ENCODE results near the gene MAST4. TPM values are rescaled to one million over a fixed set of nuclear protein-coding genes. Genes with fewer than 3 reads are reported as not detected.

MAST4 gene
- polyA plus RNA-seq, 1 donor (not counting 4 experiments of a cell fraction or from before 2014, with no cell fraction given), result 19.8 TPM

DNA sequence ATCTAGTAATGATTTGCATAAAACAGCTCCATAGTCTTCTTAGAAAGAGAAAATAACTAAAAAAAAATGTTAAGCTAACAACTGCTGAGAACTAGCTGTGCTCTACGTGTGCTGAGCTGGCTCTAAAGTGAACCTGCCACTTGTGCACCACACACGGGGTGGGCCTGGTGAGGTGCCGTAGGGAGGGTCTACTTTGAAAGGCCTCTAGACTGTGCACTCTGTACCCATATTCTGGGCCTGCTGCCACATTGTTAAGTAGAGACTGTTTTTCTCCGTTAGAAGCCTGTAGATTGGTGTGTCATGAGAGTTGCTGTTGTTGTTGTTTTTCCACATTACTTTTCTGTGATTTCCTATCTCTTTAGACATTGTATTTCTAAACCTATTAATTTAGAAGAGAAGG is 506.5 kb downstream of the MAST4 start:
- no peak for TF ChIP-seq EZH2 (IDR thresholded peaks at IDR 0.05; ENCODE audit: low read length)
- TF ChIP-seq, protein P1, sequence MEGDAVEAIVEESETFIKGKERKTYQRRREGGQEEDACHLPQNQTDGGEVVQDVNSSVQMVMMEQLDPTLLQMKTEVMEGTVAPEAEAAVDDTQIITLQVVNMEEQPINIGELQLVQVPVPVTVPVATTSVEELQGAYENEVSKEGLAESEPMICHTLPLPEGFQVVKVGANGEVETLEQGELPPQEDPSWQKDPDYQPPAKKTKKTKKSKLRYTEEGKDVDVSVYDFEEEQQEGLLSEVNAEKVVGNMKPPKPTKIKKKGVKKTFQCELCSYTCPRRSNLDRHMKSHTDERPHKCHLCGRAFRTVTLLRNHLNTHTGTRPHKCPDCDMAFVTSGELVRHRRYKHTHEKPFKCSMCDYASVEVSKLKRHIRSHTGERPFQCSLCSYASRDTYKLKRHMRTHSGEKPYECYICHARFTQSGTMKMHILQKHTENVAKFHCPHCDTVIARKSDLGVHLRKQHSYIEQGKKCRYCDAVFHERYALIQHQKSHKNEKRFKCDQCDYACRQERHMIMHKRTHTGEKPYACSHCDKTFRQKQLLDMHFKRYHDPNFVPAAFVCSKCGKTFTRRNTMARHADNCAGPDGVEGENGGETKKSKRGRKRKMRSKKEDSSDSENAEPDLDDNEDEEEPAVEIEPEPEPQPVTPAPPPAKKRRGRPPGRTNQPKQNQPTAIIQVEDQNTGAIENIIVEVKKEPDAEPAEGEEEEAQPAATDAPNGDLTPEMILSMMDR (optimal IDR thresholded peaks at IDR 0.05 in 1 of 3, IDR thresholded peaks at IDR 0.05 in 1 of 3, conservative IDR thresholded peaks at IDR 0.05 in 1 of 3; ENCODE audit: extremely low read depth in 1 of 3, insufficient read depth in 2 of 3, low read length in 3 of 3), result no peak
- no peaks in the 10 kb centered on the region for H3K4me1 ChIP-seq (ENCODE audit: control insufficient read depth, extremely low read depth, insufficient read depth, low read length)
- no peaks in the 10 kb centered on the region for H3K9me1 ChIP-seq (ENCODE audit: control insufficient read depth, extremely low read depth, insufficient read depth, low read length)
- H3K27me3 ChIP-seq (ENCODE audit: control insufficient read depth, extremely low read depth, insufficient read depth, low read length), result no peaks in the 10 kb centered on the region
- FAIRE-seq, result no peak
- no peaks in the 10 kb centered on the region for H3K79me2 ChIP-seq (ENCODE audit: control insufficient read depth, insufficient read depth, low read length)
- H3K4me3 ChIP-seq (ENCODE audit: control insufficient read depth in 2 of 3, extremely low read depth in 1 of 3, insufficient read depth in 2 of 3, low read depth in 1 of 3, low read length in 3 of 3), result no peak overlapping the region
- dilution Hi-C loops (cut with MboI; ENCODE audit: extremely low pct_ligation_motif_present, low sequenced_read_pairs), result no loop called here
- no peaks in the 10 kb centered on the region for H3K9me3 ChIP-seq (ENCODE audit: control insufficient read depth, low read depth, low read length)
- H3K36me3 ChIP-seq (ENCODE audit: control insufficient read depth in 2 of 2, extremely low read depth in 1 of 2, insufficient read depth in 2 of 2, low read length in 2 of 2), result peaks cover 23 to 25% of the 10 kb centered on the region in 2 experiments
- H3K4me2 ChIP-seq (ENCODE audit: control insufficient read depth, extremely low read depth, insufficient read depth, low read depth, low read length), result no peak overlapping the region
- no peaks in the 10 kb centered on the region for H4K20me1 ChIP-seq (ENCODE audit: control insufficient read depth, extremely low read depth, insufficient read depth, low read length)
- no peak for DNase-seq (ENCODE audit: low read depth, low spot score)
- no peak overlapping the region for H3K9ac ChIP-seq (ENCODE audit: control insufficient read depth, extremely low read depth, insufficient read depth, low read length)
- H3K27ac ChIP-seq (ENCODE audit: control insufficient read depth, insufficient read depth, low read length), result no peak overlapping the region
- no peak overlapping the region for H2AFZ ChIP-seq (ENCODE audit: control insufficient read depth, low read length)

- H3K9ac ChIP-seq (ENCODE audit: control insufficient read depth, extremely low read depth, insufficient read depth, low read length), result no peak overlapping the region
- no peak overlapping the region for H3K27ac ChIP-seq (ENCODE audit: control insufficient read depth, insufficient read depth, low read length)
- no peaks in the 10 kb centered on the region for H3K9me3 ChIP-seq (ENCODE audit: control insufficient read depth, low read depth, low read length)
- dilution Hi-C loops (cut with MboI; ENCODE audit: extremely low pct_ligation_motif_present, low sequenced_read_pairs), result no loop called here
- H3K4me3 ChIP-seq (ENCODE audit: control insufficient read depth in 2 of 3, extremely low read depth in 1 of 3, insufficient read depth in 2 of 3, low read depth in 1 of 3, low read length in 3 of 3), result no peak overlapping the region
- no peaks in the 10 kb centered on the region for H3K79me2 ChIP-seq (ENCODE audit: control insufficient read depth, insufficient read depth, low read length)
- no peaks in the 10 kb centered on the region for H3K9me1 ChIP-seq (ENCODE audit: control insufficient read depth, extremely low read depth, insufficient read depth, low read length)
- no peak for DNase-seq (ENCODE audit: low read depth, low spot score)
- H2AFZ ChIP-seq (ENCODE audit: control insufficient read depth, low read length), result no peak overlapping the region
- H3K27me3 ChIP-seq (ENCODE audit: control insufficient read depth, extremely low read depth, insufficient read depth, low read length), result no peaks in the 10 kb centered on the region
- TF ChIP-seq, protein P1 (optimal IDR thresholded peaks at IDR 0.05 in 1 of 3, IDR thresholded peaks at IDR 0.05 in 1 of 3, conservative IDR thresholded peaks at IDR 0.05 in 1 of 3; ENCODE audit: extremely low read depth in 1 of 3, insufficient read depth in 2 of 3, low read length in 3 of 3), result no peak
- no peak for TF ChIP-seq EZH2 (IDR thresholded peaks at IDR 0.05; ENCODE audit: low read length)
- H4K20me1 ChIP-seq (ENCODE audit: control insufficient read depth, extremely low read depth, insufficient read depth, low read length), result no peaks in the 10 kb centered on the region
- no peaks in the 10 kb centered on the region for H3K4me1 ChIP-seq (ENCODE audit: control insufficient read depth, extremely low read depth, insufficient read depth, low read length)
- H3K36me3 ChIP-seq (ENCODE audit: control insufficient read depth in 2 of 2, extremely low read depth in 1 of 2, insufficient read depth in 2 of 2, low read length in 2 of 2), result peaks cover 23 to 25% of the 10 kb centered on the region in 2 experiments
- no peak overlapping the region for H3K4me2 ChIP-seq (ENCODE audit: control insufficient read depth, extremely low read depth, insufficient read depth, low read depth, low read length)
- no peak for FAIRE-seq
Observed at GRCh38 chr5:67104859-67105258, 508.7 kb downstream of the MAST4 start.

Measured in keratinocyte (primary cell).